ENCODE results near the gene YIPF3.
"Not testable (repeated sequence)": the region's sequence is repeated elsewhere in the genome, so short reads cannot be mapped to it uniquely, and the experiment has no call there.

Gene YIPF3

DNA sequence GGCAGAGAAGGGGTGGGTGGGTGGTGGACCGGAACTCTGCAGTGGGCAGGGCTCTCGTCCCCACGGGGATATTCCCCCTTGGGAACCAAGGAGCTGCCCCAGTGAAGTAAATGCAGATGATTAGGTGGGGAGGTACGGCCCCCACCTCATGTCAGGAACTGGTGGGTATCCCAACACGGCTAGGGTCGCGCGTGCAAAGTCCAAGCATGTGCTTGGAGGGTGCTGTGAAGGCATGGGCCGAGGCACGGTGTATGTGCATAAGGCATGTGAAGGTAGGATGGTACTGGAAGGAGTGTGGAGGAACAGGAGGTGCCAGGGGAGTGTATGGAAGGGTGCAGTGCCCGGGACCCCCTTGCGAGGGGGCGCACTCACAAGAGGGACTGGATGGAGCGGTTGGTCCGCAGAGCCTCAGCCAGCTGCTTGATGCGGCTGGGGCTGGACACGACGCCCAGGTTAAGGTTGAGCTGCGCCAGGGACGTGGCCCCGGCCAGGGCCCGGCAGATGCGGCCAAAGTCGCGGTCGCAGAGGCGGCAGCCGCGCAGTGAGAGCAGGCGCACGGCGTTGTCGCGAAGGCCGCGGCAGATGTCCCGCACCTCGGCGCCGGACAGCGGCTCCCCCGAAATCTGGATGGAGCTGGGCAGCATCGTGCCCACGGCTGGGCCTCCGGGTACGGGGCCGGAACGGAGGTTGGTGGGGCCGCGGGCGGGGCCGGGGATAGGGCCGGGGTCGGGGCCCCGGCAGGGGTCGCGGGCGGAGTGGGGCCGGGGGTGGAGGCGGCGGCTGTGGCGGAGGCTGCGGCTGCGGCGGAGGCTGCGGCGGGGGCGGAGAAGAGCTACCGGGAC is 7.4 kb downstream of the YIPF3 start:
- peak in 1 of 2 experiments; percentile 33 for DNase-seq

DNA sequence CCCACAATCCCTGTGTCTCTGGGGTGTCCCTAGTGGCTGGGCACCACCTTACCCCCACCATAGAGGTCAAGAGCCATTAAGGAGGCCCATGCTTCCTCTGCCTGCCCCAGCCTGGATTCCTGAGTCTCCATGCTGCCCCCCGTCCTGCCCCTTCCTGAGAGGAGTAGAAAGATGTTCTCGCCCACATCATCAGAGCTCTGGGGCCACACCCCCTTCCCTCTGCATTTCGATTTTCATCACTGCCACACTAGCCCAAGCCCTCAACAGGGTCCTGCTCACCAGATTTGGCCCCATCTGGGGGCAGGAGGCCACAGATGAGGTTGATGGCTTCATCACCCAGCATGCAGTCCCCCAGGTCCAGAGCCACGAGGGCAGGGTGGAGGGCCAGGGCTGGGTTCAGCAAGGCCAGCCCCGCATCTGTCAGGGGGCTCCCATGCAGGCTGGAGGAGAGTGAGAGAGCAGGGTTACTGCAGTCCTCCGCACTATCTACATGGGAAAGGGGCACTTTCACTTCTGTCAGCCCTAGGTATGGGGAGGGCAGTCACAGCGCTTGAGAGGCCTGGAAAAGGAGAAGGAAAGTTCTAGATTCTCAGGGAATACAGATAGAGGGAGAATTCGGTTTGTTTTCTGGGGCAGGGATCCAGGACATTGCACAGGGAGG is 8.1 kb downstream of the YIPF3 start:
- no peak for DNase-seq

DNA sequence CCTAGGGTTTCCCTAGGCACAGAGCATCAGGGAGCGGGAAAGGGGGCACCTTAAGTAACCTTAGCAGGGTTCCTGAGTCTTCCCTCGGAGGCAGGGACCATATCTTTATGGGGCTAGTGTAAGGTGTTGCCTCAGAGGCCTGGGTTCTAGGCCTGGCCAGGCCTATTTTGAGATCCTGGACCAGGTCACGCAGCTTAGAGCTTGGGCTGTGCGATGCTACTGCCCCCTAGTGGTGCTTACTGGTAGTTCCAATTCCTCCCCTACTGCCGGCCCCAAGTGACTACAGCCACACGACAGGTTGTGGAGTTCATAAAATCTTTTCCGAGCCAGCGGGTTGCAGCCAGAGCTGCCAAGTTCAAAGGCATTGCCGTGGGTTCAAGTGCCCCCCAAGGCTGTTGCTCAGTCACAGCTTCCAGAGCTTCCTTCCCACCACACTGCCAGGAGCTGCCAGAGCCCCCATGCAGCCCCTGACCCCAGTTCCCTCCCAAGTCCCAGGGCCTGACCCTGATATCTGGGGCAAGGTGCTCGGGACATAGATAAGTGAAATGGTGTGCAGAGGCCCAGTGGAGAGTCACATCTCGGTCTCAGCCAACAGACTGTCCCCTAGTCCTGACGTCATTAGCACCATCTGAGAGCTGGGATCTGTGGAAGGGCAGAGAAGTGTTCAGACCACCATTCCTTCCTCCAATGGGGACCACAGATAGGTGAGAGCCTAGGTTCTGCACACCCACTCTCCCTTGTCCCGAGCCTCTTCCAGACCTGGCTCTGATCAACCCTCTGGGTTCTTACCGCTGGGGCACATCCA is 9.9 kb downstream of the YIPF3 start:
- peak; percentile 86 to 87 for DNase-seq

DNA sequence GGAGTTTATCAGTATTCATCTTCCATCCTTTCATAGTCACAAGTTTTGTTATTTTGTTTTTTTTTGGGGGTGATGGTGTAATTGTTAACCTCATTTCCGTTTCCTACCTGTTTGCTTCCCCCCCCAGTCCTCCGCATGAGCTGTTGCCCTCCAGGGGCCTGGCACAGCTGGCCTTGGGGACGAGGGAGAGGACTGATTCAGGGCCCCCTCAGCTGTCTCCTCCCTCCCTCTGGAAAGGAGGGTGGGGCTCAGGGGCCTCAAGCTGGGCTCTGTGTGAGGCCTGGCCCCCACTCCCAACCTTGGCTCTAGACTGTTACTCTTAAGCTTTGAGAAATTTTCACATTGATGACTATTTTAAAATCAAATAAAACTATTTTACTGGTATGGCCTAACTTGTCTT is 10.6 kb downstream of the YIPF3 start:
- no peak for DNase-seq

DNA sequence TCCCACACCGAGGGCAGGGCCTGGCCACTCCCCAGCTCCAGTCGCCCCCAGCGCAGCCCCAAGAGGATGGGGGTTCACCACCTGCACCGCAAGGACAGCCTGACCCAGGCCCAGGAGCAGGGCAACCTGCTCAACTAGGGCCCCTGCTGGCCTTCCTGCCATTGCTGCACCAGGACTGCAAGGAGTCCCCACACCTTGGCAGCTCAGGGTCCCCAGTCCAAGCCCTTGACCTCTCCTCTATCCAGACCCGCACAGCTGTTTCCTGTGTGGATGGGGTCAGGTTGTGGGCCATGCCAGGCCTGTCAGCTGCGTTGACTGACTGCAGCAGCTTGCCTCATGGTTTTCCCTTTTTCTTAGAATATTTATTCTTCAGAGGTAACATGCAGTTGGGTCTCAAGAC is 11.0 kb downstream of the YIPF3 start:
- no peak for DNase-seq

DNA sequence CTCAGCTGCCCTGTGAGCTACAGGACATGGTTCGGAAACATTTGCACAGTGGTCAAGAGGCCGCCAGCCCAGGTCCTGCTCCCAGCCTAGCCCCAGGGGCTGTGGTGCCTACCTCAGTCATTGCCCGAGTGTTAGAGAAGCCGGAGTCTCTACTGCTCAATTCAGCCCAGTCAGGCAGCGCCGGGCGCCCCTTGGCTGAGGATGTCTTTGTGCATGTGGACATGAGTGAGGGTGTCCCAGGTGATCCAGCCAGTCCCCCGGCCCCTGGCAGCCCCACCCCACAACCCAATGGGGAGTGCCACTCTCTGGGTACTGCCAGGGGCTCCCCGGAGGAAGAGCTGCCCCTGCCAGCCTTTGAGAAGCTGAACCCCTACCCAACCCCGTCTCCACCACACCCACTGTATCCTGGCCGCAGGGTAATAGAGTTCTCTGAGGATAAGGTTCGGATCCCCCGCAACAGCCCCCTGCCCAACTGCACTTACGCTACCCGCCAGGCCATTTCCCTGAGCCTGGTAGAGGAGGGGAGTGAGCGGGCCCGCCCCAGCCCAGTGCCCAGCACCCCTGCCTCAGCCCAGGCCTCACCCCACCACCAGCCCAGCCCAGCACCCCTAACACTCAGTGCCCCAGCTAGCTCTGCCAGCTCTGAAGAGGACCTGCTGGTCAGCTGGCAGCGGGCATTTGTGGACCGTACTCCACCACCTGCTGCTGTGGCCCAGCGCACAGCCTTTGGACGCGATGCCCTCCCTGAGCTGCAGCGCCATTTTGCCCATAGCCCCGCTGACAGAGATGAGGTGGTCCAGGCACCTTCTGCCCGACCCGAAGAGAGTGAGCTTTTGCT is 11.8 kb downstream of the YIPF3 start:
- no peak for DNase-seq

DNA sequence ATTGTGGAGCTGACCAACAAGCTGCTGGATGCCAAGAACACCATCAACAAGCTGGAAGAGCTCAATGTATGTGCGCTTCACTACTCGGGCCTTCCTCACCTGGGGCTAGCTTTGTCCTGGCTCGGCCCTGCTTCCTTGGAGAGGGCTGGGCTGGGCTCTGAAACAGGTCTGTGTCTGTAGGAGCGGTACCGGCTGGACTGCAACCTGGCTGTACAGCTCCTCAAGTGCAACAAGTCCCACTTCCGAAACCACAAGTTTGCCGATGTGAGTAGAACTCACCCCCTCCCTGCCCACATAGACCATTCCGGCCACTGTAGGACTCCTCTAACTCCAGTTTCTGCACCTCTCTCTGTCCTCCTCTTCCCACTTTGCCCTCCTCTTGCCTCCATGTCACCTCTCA is 13.3 kb downstream of the YIPF3 start:
- no peak for DNase-seq

DNA sequence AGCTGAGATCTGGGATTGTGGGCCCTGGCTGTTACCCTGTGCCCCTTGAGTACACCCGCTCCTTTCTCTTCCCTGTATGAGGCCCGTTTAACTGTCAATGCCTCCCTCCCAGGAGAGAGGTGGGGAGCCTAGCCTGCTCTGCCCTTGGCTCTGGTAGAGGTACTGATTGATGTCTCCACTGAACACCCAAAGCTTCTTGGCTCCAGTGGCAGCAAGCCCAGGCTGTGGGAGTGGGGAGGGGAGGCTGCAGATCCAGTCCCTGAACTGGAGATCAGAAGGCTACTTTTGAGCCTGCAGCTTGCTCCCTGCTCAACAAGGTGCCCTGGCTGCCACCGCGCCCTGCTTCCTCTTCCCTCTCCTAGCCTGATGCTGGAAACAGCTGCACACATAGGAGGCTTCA is 14.1 kb downstream of the YIPF3 start:
- DNase-seq = no peak

DNA sequence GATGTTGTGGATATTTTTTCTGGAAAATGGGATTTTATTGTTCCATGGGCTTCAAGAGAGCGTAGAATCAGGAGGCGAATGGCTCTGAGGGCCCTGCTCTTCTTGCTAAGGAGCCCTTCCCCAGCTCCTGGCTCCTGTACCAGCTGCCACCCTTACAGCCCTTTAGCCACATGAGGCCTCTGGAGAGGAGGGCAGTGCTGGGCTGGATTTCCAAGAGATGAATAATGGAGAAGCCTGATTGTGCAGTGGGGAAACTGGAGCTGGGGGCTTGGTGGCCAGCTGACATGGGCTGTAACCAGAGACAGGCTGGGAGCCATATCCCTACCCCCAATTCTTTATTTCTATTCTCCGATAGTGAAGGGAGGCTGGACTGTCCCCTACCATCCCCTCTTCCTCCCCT is 15.8 kb downstream of the YIPF3 start:
- no peak for DNase-seq

DNA sequence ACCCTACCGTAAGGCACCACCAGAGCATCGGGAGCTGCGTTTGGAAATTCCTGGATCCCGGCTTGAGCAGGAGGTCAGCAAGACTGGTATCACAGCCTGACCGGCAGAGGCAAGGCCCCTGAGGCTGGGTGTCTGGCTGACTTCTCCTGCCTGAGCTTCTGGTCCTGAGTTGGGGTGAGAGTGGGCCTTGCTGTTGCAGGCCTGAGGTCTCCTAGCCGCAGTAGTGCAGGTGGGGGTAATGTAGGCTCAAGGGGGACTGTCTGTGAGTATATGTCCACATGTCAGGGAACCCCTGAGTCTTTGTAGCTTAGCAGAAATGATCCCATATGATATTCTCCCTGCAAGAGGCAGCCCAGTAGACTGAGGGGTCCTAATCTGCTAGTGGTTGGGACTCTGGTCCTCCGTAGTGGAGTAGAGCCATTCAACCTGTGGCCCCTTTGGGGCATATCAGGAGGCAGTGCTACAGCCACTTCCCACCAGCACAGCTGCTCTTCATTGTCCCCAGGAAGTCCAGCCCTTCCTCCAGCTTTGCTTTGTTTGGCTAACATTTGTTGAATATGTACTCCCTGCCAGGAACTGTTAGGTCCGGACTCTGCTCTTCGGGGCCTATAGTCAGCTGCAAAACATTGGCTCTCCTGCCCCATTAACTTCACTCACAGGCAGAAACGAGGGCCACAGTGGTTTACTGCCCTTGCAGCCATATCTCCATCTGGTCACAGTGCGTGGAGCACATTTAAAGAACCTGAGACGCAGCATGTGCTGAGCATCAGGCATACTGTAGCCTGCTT is 17.5 kb downstream of the YIPF3 start:
- no peak for DNase-seq

DNA sequence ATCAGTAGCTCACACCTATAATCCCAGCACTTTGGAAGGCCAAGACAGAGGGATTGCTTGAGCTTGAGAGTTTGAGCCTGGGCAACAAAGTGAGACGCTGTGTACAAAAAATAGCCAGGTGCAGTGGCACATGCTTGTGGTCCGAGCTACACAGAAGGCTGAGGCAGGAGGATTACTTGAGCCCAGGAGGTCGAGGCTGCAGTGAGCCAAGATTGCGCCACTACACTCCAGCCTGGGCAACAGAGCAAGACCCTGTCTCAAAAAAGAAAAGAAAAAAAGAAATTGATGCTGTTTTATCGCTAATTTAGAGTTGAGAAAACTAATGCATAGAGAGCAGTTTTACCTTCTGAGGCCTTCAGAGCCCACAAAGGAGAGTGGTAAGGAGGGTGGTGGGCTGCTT is 18.4 kb downstream of the YIPF3 start:
- DNase-seq = not testable (repeated sequence)

DNA sequence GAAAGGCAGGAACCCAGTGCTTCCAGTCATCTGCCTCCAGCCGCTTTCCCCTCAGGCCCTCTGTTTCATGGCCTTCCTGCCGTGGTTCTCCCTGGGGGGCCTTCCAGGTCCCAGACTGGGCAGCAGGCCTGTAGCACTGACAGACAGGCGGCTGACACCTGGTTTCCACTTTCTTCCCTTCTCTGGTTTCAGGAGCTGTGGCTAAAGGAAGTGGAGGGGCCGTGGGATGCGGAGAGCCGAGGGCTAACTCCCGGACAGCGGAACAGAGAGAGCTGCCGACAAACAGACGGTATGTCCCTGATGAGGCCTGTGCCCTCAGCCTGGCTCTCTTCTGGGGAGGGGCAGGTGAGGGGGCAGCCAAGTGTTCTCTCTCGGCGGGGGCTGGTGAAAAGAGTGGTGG is 19.0 kb downstream of the YIPF3 start:
- no peak for DNase-seq

DNA sequence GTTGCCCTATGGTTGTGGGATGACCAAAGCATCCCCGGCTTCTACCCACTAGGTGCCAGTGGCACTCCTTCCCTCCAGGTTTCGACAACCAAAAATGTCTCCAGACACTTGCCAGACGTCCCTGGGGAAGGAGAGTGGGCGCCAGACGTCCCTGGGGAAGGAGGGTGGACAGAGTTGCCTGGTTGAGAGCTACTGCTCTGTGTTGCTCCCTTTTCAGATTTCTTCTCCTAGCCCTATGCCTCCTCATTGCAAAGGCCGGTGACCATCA is 19.7 kb downstream of the YIPF3 start:
- no peak for DNase-seq

DNA sequence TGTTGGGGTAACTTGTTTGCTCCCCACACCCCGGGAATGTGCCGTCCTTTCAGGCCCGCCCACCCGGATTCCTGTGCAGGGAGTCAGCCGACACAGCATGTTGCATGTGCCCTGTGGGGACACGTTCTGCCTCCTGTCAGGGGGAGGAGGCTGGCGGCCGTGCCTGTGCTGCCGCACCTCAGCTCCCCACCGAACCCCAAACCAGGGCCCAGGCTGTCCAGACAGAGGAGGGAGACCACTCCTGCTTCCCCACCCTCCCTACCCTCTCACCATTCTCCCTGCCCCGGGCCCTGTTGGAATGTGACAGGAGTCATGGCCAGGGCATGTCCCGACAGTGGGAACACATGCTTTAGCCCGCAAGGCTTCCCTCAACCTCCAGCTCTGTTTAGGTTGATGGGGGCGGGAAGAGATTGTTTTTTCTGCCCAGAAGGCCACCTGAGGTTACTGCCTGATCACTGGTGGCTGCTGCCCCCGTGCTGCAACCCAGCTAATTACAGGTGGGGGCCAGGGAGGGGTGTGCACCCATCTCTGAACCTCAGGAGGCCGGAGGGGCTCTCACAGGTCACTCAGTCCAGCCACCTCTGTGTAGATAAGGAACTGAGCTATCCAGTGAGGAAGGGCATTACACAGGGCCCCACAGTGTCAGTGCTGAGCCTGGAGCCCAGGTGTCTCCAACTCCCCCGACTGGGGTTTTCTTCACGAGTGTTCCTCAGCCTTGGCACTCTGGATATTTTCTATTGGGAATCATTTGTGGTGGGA is 20.2 kb downstream of the YIPF3 start:
- DNase-seq = no peak

DNA sequence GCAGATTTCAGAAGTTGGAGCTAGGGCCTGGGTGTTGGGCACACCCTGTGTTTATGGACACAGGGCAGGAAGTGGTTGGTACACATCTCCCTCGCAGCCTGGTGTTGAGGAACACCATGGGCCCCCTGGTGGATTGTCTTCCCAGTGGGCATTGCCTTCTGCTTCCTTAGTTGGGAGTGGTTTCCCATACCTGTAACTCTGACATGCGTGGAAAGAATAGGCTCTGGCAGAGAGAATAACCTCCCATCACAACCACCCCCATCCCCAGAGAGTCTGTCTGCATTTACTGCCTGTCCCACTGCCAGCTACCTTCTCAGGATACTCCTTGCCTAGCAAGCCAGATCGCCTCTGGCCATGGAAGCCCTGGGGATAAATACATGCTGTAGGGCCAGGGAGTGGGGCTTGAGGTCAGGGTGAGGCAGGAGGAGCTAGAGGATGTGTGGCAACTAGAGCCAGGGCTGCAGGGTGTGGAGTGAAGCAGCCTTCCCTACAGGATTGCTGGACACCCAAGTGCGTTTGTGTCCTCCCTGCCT is 21.3 kb downstream of the YIPF3 start:
- no peak for DNase-seq

DNA sequence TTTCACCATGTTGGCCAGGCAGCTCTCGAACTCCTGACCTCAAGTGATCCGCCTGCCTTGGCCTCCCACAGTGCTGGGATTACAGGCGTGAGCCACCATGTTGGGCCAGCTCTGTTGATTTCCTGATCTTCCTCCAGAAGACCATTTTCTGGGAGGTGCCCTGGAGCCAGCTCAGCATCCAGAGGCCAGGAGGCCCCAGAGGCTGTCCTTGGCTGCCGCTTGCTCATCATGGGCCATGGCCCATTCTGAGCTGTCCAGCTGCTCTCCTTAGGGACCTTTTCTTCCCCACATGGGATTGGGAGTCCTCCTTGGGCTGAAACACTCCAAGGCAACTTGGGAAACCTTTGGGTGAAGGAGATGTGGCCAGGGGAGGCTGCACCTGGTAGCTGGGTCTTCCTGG is 22.0 kb downstream of the YIPF3 start:
- no peak for DNase-seq

DNA sequence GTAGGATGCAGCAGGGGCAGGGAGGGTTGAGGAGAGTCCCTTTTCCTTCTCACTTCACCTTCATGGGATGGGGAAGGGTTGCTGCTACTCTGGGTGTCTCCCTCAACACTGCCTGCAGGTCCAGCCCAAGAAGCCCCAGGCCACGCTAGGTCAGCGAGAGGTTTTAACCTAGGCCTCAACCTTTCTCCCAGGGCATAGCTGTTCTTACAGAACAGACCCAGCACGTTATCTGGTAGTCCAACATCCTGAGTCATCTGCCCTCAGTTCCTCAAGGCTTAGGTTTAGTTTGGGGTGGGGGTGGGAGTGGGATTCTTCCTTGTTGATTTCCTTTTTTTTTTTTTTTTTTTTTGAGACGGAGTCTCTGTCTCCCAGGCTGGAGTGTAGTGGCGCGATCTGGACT is 22.4 kb downstream of the YIPF3 start:
- DNase-seq = no peak

DNA sequence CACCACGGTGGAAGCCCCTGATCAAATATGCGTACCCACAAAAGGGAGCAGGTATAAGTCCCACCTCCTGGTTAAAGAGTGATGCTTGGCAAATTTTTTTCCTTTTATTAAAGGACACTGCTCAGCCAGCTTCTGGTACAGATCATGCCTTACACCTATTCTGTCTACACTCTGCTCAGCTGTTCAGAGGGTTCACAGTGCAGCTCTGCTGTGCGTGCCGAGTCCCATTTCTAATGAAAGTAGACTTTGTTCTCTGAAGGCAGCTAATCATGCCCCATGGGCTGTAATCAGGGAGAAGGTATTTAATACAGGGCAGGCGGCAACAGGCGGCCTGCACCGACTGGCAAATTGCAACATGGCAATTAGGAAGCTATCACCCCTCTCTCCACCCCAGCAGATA is 22.9 kb downstream of the YIPF3 start:
- no peak for DNase-seq

DNA sequence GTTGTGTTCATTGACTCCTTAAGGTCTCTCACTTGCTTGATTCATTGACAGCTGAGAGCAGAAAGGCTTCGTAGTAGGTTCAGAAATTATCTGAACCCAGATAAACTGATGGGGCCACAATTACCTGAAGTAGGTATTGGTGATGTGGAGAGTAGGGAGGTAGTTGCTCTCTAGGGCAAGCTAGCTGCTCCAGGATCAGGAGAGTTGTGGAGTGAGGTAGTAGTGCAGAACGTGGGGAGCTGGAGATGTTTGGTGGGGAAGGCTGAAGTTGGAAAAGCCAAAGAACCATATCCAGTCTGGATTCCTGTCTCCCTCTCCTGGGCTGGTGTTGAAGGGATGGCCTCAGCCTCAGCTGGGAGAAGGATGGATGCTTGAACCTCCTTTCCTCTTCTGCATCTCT is 23.5 kb downstream of the YIPF3 start:
- DNase-seq = no peak

DNA sequence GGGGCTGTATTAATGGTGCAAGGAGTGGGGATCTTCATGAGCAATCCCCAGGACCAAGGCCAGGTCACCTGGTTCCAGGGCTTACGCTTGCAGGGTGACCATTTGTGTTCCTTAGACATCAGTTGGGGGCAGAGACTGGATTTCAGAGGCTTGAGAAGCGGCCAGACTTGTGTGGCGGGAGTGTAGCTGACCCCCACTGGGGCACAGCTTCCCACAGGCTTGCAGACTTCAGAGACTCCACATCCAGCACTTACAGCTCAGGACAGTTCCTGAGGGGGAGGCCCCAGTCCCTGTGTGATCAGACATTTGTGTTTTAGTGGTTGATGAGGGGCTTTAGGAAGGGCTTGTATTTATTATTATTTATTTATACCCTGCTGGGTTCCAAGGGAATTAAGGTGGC is 24.1 kb downstream of the YIPF3 start:
- DNase-seq = no peak
